Mucosa of descending colon (tissue), 3 donors: ENCODE measurements around the gene KBTBD4. TPM values are rescaled to one million over a fixed set of nuclear protein-coding genes. Genes with fewer than 3 reads are reported as not detected.

Experiments
- ATAC-seq: fragments of 200-7000 bp; cut with Tn5 transposase; one replicate; pipeline ENCODE4 v1.9.1; 2020; ENCODE audit warnings: mild to moderate bottlenecking, moderate library complexity
- DNase-seq, 3 donors: peaks; one replicate each; pipeline ENCODE4 v3.0.0-alpha.2; 2020
- H3K36me3 ChIP-seq: fragments of 200-600 bp; one replicate; pipeline ENCODE4 v1.8.0; 2021; ENCODE audit warnings: low read depth, mild to moderate bottlenecking
- H3K4me1 ChIP-seq: fragments of 200-600 bp; one replicate; pipeline ENCODE4 v1.8.0; 2021; ENCODE audit warnings: low read depth, mild to moderate bottlenecking
- H3K4me3 ChIP-seq: fragments of 200-600 bp; one replicate; pipeline ENCODE4 v1.8.0; 2021; ENCODE audit warnings: mild to moderate bottlenecking
- H3K9me3 ChIP-seq: fragments of 200-600 bp; one replicate; pipeline ENCODE4 v1.8.0; 2021; ENCODE audit warnings: mild to moderate bottlenecking
- intact Hi-C, 2 donors: fragments of 100-400 bp; cut with DNase I in 1 of 2; cut with micrococcal nuclease in 1 of 2; formaldehyde crosslinking; loops; one replicate each; pipeline versions ENCODE4 v1.11.0 to v1.11.1; 2022; cut with DNase I, micrococcal nuclease
- total RNA-seq, 3 donors: library from RNA; stranded (reverse); fragmentation: NEBNext Ultra II Directional in 2 of 3; extraction: Animal tissue kit (Norgen Biotek cat#: 25700) in 2 of 3; gene quantifications; one replicate each; pipeline versions ENCODE4 v1.2.1 to v1.2.4, GENCODE V29; 2021 to 2023
- TF ChIP-seq, protein P1 (sequence below): fragments of 200-600 bp; IDR thresholded peaks from one replicate; pipeline ENCODE4 v1.8.0; 2022; ENCODE audit warnings: antibody characterized with exemption, mild to moderate bottlenecking
- donor health status: DM: no; HTN: no; CAD: no; lungs with moderate emphysema.
- donor health status: DM: no; HTN: no; CAD: no.
- donor health status: DM: no; HTN: yes; CAD: no.

Gene KBTBD4
- total RNA-seq, 3 donors from 2014 or later: 14.1 to 18.2 (median 16.0) TPM

DNA sequence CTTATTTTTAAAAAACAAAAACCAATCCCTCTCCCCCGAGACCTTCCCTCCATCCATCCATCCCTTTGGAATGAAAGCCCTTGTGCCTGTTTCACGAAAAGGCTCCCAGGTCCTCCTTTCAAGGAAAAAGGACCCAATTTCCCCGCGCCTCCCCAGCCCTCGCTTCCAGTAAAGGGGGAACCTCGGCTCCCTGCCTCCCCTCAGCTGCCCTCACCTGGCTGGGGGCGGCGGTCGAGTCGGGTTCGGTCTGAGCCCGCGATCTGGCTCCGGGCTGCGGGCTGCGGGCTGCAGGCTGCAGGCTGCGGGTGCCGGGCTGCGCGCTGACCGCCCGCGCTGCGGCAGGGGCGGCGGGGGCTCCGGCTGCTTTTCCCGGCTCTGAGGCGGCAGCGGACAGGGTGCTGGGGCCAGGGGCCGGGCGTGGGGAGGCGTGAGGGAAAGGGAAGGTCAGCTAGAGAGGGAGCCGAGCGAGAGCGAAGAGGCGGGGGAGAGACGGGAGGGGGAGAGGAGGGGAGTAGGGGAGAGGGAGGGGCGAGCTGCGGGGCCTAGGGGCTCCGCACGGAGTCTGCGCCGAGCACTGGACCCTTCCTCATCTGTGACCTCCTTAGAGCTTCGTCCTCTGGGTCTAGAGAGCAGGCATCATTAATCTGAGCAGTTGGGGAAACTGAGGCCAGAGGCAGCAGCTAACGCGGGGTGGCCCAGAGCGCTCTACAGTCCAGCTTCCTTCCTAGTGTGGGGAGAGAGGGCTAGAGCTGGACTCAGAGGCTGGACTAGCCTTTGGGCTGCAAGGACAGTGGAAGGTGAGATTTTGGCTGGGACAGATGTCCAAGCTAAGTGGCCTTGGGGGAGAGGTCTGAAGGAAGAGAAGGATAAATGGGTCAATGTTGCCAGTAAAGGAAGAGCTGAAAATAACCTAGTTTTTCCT, 15.4 kb upstream of the KBTBD4 start, which contains the start of gene C1QTNF4:
Gene C1QTNF4, minus strand, starts transcription at position 478 of the 922 bp plus-strand sequence. CDS start 3,601 bp downstream, outside the sequence.
- TF ChIP-seq, protein P1, sequence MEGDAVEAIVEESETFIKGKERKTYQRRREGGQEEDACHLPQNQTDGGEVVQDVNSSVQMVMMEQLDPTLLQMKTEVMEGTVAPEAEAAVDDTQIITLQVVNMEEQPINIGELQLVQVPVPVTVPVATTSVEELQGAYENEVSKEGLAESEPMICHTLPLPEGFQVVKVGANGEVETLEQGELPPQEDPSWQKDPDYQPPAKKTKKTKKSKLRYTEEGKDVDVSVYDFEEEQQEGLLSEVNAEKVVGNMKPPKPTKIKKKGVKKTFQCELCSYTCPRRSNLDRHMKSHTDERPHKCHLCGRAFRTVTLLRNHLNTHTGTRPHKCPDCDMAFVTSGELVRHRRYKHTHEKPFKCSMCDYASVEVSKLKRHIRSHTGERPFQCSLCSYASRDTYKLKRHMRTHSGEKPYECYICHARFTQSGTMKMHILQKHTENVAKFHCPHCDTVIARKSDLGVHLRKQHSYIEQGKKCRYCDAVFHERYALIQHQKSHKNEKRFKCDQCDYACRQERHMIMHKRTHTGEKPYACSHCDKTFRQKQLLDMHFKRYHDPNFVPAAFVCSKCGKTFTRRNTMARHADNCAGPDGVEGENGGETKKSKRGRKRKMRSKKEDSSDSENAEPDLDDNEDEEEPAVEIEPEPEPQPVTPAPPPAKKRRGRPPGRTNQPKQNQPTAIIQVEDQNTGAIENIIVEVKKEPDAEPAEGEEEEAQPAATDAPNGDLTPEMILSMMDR: no peak
- ATAC-seq: no peak
- H3K36me3 ChIP-seq: no peaks in the 10 kb centered on the region
- DNase-seq: no peak
- intact Hi-C loops: no loop called here
- H3K9me3 ChIP-seq: no peaks in the 10 kb centered on the region
- H3K4me1 ChIP-seq: peaks cover 7% of the 10 kb centered on the region
- no peak within 1 kb of the TSS for H3K4me3 ChIP-seq

DNA sequence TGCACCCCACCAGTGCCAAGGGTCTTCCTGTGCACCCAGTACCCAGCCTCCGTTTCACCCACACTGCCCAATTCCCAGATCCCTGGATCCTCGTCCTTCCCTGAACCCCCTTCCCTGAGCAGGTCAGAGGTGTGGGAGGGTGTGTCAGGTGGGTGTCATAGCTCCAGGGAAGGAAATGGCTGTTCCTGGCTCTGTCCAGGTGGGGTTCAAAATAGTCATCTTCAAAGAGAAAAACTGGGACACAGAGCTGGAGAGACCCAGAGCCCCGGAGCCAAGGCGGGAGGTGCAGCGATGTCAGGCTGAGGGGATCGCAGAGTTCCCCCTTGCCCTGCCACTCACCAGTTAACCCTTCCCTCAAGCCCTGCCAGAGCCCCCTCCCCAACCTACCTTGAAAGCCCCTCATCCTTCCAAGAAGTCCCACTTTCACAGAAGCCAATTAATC, 14.7 kb upstream of the KBTBD4 start:
- H3K4me3 ChIP-seq: no peak overlapping the region
- intact Hi-C loops: no loop called here

DNA sequence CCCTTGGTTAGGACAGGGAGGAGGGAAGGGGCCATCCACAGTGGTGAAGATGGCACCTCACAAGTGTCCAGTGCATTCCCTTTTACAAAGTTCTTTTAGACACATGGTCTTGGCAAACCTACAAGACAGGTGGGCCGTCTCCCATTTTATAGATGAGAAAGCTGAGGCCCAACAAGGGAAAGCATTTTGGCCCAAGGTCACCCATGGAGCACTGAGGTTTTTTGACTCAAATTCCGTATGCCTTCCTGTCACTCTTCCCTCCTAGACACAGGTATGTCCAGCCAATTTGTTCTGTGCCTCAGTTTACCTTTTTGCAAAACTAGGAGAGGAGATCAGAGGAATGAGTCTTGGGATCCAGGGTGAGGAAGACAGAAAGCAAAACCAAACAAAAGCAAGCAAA, 14.2 kb upstream of the KBTBD4 start:
- peaks cover 7% of the 10 kb centered on the region for H3K4me1 ChIP-seq
- DNase-seq: no peak
- intact Hi-C loops: no loop called here
- TF ChIP-seq, protein P1: no peak
- no peaks in the 10 kb centered on the region for H3K9me3 ChIP-seq
- H3K36me3 ChIP-seq: no peaks in the 10 kb centered on the region
- ATAC-seq: no peak
- H3K4me3 ChIP-seq: no peak overlapping the region

More for the DNA sequence above, 14.7 kb upstream of the KBTBD4 start:
- DNase-seq: no peak
- peaks cover 7% of the 10 kb centered on the region for H3K4me1 ChIP-seq
- no peaks in the 10 kb centered on the region for H3K9me3 ChIP-seq
- no peak for ATAC-seq
- no peaks in the 10 kb centered on the region for H3K36me3 ChIP-seq
- TF ChIP-seq, protein P1: no peak

DNA sequence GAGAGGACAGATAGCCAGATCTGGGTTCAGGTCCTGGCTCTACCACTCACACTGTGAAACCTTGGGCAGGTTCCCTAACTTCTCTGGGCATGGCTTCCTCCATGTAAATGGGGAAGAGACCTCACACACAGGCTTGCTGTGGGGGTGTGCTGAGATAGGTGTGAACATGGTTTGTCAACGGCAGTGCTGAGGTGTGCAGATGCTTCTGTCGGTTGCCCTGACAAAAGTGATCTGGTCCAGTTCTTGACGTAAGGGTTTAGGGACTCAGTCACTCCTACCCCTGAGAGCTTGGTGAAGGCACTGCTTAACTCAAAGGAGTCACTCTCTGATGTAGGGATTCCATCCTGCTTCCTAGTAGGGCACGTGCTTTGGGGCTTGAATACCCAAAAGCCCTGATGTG, 13.5 kb upstream of the KBTBD4 start:
- ATAC-seq (no peak), DNase-seq (no peak)
- no peak overlapping the region for H3K4me3 ChIP-seq
- H3K4me1 ChIP-seq: peaks cover 7% of the 10 kb centered on the region
- intact Hi-C loops: no loop called here
- H3K36me3 ChIP-seq: no peaks in the 10 kb centered on the region
- TF ChIP-seq, protein P1: no peak
- no peaks in the 10 kb centered on the region for H3K9me3 ChIP-seq

DNA sequence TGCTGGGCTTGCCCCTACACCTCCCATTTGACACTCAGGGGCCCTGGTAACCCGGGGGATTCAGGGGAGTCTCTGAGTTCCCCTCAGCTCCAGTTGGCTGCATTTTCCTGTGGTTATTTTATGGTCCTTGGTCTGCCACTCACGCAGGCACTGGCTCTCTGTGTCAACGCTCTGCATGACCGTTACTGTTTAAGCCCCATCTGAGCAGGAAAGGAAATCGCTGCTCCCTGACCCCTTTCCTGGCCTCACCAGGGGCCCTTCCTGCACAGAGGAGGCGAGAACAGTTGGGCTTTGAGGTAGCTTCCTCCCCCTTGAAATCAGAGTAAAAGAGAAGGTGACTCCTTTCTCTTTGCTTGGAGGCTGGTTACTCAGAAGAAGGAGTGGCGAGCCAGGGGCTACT, 13.0 kb upstream of the KBTBD4 start:
- Histone ChIP-seq H3K36me3 (no peaks in the 10 kb centered on the region), H3K4me3 (no peak overlapping the region), H3K4me1 (peaks cover 7% of the 10 kb centered on the region), H3K9me3 (no peaks in the 10 kb centered on the region)
- intact Hi-C loops: no loop called here
- ATAC-seq: no peak
- no peak for DNase-seq
- TF ChIP-seq, protein P1: no peak
